ENCODE data around the gene RAB26. TPM values are rescaled to one million over a fixed set of nuclear protein-coding genes. Genes with fewer than 3 reads are reported as not detected.
"Not testable (repeated sequence)": the region's sequence is repeated elsewhere in the genome, so short reads cannot be mapped to it uniquely, and the experiment has no call there.

Gene RAB26
- total and polyA plus RNA-seq, 5 experiments from 2014 or later, result 0.27 to 1.2 (median 0.94) TPM; not detected in 2

DNA sequence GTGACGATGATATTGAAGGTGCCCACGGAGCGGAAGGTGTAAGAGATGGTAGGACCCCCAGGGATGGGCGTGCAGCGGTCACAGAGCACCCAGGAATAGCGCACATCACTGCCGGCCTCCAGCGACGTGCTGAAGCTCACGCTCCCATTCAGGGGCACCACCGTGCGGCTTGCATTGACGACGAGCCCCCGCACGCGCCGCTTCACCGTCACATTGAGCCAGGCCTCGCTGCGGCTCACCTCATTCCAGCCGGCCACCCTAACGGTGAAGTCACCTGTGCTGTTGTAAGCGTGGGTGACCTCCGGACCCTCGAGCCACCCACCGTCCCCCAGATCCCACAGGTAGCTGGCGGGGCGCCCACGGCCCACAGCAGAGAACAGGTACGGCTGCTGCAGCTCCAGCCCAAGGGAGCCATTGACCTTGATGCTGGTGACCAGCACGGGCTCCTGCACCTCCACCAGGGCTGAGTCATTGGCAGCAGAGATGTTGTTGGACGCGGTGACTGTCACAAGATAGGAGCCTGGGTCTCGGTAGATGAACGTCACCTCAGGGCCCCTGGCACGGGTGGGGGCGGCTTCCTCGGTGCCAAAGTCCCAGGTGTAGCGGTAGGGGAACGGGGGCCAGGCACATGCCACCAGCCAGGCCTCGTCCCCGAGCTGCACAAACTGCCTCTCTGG is 38.0 kb upstream of the RAB26 start:
- H3K4me1 Mint-ChIP-seq, POLR2A ChIA-PET, H3K9me3 Mint-ChIP-seq, ATAC-seq, H3K27ac Mint-ChIP-seq, H3K27me3 Mint-ChIP-seq, DNase-seq, H3K4me3 Mint-ChIP-seq: not testable (repeated sequence)
- peaks cover 0 to 14% (median 1%) of the 10 kb centered on the region in 3 donors for H3K36me3 Mint-ChIP-seq

DNA sequence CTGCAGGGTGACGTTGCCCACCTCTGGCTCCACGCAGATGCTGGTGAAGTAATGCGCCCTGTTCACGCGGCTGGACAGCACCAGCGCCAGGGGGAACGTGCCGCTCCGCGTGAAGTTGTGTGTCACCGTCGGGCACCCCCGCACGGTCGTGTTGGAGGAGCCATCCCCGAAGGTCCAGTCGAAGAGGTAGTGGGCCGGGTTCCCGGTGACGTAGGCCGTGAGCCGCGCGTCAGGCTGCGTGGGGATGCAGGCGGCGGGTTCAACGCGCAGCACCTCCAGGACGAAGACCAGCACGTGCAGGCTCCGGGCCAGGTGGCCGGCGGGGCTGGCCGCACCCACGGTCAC is 37.4 kb upstream of the RAB26 start:
- peaks cover 0 to 14% (median 1%) of the 10 kb centered on the region in 3 donors for H3K36me3 Mint-ChIP-seq
- ATAC-seq, POLR2A ChIA-PET, H3K4me1 Mint-ChIP-seq, H3K9me3 Mint-ChIP-seq, H3K4me3 Mint-ChIP-seq, H3K27me3 Mint-ChIP-seq, H3K27ac Mint-ChIP-seq, DNase-seq: not testable (repeated sequence)

DNA sequence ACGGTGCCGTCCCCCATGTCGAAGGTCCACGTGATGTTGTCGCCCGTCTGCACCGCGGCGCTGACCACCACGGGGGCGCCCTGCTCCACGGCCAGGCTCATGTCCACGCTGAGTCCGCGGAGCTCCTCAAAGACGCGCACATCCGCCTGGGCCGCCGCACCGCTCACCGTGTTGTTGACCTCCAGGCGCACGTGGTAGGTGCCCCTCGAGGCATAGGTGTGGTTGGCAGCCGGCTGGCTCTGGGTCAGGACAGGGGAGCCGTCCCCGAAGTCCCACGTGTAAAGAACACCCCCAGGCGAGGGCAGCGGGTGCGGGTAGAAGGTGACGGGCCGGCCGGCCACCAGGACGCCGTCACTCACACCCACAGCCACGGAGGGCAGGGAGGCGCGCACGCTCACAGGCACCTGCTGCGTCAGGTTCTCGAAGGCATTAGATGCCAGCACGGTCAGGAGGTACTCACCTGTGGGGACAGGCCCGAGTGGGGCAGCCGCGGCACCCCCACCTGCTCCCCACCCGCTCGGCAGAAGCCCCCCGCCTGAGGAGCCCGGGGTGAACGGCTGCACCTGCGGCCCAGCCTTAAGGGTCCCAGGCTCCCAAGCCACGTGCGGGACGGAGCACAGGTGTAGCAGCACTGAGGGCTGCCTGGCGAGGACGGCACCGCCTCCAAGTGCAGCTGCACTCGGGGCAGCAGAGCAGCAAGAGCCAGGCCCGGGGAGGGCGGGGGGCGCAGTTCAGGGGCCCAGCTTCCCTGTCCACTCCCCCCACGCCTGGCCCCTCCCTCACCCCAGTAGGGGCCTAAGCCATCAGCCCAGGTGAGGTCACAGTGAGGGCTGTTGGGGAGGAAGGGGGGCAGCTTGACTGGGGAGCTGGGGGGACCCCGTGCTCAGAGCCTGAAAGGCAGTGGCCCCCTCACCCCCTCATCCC is 36.8 kb upstream of the RAB26 start:
- H3K27me3 Mint-ChIP-seq, POLR2A ChIA-PET, DNase-seq, ATAC-seq, H3K9me3 Mint-ChIP-seq, H3K27ac Mint-ChIP-seq, H3K4me1 Mint-ChIP-seq, H3K4me3 Mint-ChIP-seq: not testable (repeated sequence)
- peaks cover 0 to 16% (median 1%) of the 10 kb centered on the region in 3 donors for H3K36me3 Mint-ChIP-seq

DNA sequence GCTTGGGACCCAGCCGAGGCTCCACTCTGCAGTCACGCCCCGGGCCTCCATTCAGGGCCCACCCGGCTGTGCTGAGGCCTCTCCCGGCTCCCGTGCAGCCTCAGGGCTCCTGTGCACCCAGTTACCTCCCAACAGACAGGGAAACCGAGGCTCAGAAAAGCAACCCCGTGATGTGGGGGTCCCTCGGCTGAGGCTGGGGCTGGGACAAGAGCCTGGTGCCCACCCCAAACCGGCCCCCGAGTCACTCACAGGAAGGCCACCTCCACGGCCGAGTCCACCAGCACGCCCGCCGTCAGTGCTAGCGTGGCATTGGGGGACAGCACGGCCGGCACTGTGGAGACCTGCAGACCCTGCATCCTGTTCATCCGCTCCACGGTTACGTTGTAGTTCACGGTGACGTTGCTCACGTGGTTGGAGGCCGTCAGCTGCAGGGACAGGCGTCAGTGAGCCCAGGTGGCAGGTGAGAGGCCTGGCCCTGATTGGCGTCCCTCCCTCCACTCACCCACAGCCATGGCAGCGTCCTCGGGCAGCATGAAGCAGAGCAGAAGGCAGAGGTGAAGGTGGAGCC is 35.8 kb upstream of the RAB26 start:
- H3K4me3 Mint-ChIP-seq, DNase-seq, H3K27me3 Mint-ChIP-seq, POLR2A ChIA-PET, ATAC-seq, H3K27ac Mint-ChIP-seq, H3K9me3 Mint-ChIP-seq, H3K4me1 Mint-ChIP-seq: not testable (repeated sequence)
- H3K36me3 Mint-ChIP-seq, result peaks cover 0 to 14% (median 0%) of the 10 kb centered on the region in 3 donors

DNA sequence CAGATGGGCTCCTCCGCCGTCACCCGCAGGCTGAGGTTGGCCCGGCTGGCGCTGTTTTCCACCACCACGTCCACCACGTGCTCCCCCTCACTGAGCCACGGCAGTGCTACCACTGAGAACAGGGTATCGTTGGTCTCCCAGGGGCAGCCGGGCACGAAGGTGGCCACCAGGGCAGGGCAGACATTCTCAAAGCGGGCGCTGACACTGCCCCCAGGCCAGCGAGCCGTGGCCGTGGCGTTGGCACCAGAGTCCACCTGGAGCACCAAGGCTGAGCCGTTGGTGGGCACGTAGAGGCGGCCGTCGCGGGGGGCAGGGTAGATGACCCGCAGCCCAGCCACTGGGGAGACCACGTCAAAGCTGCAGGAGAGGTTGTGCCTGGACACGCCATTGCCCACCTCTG is 34.2 kb upstream of the RAB26 start:
- DNase-seq, H3K27me3 Mint-ChIP-seq, H3K4me3 Mint-ChIP-seq, POLR2A ChIA-PET, ATAC-seq, H3K9me3 Mint-ChIP-seq, H3K4me1 Mint-ChIP-seq, H3K27ac Mint-ChIP-seq: not testable (repeated sequence)
- peaks cover 0 to 14% (median 0%) of the 10 kb centered on the region in 3 donors for H3K36me3 Mint-ChIP-seq

DNA sequence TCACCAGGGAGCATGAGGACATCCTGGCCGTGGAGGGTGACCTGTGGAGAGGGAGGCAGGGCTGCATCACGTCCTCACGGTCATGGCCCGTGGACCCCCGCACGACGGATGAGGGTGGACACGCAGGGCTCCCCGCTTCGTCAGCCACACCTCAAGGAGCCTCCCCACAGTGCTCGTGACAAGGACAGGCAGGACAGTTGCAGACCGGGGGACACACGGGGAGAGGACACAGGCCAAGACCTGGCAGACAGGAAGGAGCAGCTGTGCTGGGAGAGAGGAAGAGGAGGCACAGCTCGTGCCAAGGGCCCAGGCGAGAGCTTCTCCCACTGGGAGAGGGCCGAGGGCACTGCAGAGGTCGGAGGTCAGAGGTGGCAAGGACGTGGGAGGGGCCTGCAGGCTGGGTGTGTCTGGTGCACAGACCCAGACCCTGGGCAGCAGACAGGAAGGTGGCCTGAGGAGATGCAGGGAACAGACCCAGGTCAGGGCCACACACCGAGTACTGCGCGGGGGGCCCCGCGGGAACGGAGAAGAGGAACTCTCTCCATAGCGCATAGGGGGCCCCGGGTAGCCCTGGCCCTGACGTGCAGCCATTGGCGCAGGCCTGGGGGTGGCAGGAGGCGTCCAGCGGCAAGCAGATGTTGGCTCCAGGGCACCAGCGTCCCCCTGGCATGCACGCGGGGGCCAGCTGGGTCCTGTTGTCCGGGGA is 33.4 kb upstream of the RAB26 start:
- H3K9me3 Mint-ChIP-seq, POLR2A ChIA-PET, ATAC-seq, H3K27me3 Mint-ChIP-seq, H3K27ac Mint-ChIP-seq, H3K4me1 Mint-ChIP-seq, H3K4me3 Mint-ChIP-seq, DNase-seq: not testable (repeated sequence)
- peaks cover 0 to 14% (median 0%) of the 10 kb centered on the region in 3 donors for H3K36me3 Mint-ChIP-seq

DNA sequence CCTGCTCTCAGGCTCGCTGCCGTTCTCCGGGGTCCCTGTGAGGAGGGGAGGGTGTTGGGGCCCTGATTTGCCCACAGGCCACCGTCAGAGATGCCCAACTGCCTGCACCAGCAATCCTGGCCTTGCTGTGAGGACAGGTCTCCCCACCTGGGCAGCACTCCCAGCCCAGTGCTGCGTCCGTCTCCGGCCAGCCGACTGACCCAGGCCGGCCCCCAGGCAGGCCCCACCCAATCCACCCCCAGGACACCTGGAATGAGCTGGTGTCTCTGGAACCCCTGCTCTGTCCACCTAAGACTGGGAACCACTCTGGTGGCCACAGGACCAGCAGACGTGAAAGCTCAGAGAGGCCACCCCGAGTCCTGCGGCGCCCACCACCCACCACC is 32.8 kb upstream of the RAB26 start:
- DNase-seq (no peak), ATAC-seq (no peak)
- H3K4me1 Mint-ChIP-seq, result peaks cover 4 to 5% (median 4%) of the 10 kb centered on the region in 4 donors
- H3K27me3 Mint-ChIP-seq, result no peaks in the 10 kb centered on the region
- H3K36me3 Mint-ChIP-seq, result peaks cover 0 to 9% (median 0%) of the 10 kb centered on the region in 3 donors
- POLR2A ChIA-PET, result no interaction called here
- no peak overlapping the region for H3K4me3 Mint-ChIP-seq
- no peak overlapping the region for H3K27ac Mint-ChIP-seq
- no peaks in the 10 kb centered on the region for H3K9me3 Mint-ChIP-seq

DNA sequence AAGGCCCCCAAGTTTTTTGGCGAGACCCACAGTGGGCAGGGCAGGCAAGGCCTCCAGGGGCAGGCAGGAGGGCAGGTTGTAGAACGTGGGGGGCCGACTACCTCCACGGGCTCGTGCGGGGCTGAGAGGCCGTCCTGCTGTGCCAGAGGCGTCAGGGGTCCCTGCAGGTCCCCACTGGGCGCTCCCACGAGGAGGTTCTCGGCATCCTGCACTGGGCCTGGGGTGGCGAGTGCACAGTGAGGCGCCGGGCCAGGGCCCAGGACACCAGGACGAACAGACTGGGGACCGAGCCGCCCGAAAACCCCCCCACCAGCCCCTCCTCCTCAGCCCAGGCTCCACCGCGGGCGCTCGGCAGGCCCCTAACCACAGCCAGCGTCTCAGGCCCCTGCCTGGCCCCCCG is 32.0 kb upstream of the RAB26 start:
- DNase-seq, H3K27ac Mint-ChIP-seq, H3K4me3 Mint-ChIP-seq, H3K4me1 Mint-ChIP-seq, ATAC-seq, POLR2A ChIA-PET, H3K36me3 Mint-ChIP-seq, H3K27me3 Mint-ChIP-seq, H3K9me3 Mint-ChIP-seq: not testable (repeated sequence)

DNA sequence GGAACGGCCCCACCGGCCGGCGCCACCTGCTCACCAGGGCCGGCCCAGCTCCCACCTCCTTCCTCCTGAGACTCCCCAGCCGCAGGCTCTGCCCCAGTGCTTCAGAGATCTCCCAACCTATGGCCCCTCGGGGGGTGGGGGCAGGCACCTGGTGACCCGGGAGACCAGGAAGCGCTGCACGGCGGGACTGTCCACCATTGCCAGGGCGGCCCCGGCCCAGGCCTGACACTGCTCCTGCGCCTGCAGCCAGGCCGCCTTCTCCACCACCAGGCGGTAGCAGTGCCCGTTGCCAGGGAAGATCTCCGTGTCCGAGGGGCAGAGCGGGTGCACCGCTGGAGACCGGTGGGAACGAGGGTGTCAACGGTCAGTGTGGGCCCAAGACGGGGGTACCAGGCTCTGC is 31.1 kb upstream of the RAB26 start:
- H3K4me1 Mint-ChIP-seq, DNase-seq, H3K9me3 Mint-ChIP-seq, H3K27ac Mint-ChIP-seq, ATAC-seq, POLR2A ChIA-PET, H3K4me3 Mint-ChIP-seq, H3K36me3 Mint-ChIP-seq, H3K27me3 Mint-ChIP-seq: not testable (repeated sequence)

DNA sequence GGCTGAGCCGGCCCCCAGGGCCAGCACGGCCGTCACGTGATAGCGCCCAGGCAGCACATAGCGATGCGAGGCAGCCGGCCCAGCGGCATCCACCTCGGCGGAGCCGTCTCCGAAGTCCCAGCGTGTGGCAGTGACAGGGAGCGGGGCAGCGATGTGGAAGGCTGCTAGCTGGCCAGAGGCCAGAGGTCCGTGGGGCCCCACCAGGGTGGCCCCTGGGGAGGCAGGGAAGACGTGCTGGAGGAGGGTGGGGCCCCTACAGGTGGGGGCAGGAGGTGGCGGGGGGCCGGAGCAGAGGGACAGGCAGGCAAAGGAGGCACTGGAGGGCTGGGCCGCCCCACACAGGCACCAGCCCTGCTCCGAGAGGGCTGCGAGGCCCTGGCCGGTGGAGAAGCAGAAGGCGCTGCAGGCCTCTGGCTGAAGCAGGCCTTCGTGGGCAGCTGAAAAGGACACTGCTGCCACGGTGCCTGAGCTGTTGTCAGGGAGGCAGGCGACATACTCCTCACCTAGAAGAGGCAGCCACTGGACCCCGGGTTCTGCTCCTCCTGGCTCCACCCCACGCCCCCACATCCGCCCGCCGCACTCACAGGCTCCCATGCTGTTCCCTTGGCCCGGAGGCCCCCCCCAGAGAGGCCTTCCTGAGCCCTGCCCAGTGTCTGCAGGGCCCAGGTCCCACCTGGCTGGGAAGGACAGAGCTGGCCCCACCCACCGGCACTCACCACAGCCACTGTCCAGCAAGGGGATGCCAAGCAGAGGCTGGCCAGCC is 30.3 kb upstream of the RAB26 start:
- H3K4me1 Mint-ChIP-seq, POLR2A ChIA-PET, H3K9me3 Mint-ChIP-seq, H3K4me3 Mint-ChIP-seq, DNase-seq, ATAC-seq, H3K27ac Mint-ChIP-seq, H3K27me3 Mint-ChIP-seq, H3K36me3 Mint-ChIP-seq: not testable (repeated sequence)

DNA sequence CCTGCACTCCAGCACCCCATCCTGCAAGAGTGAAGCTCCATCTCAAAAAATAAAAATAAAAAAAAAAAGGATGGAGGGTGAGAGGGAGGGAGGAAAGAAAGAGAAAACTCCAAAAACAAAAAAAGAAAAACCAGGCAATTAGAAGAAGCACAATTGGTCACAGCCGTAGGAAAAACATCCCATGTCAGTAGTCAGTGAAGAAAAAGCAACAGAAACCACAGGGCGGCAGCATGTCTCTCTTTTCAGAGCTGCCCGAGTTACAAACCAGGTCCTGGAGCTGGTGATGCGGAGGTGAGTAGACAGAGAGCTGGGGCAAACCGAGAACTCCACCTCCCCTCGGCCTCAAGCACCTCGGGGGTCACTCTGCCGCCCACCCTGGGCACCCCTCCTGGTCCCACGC is 27.1 kb upstream of the RAB26 start:
- Mint-ChIP-seq H3K27ac (peak overlapping the region in 3 of 10 donors; percentile 15 to 68 (median 31)), H3K4me1 (peaks cover 15 to 21% (median 15%) of the 10 kb centered on the region in 4 donors), H3K4me3 (peak overlapping the region in 1 of 10 donors; percentile 31)
- H3K36me3 Mint-ChIP-seq, H3K9me3 Mint-ChIP-seq, H3K27me3 Mint-ChIP-seq: not testable (repeated sequence)
- peak; percentile 58 to 65 for ATAC-seq
- POLR2A ChIA-PET, result interaction anchor here (0.6 to 0.8 kb wide), 2 partner anchors 21 to 30 kb away, joined by 3 to 4 read pairs; no protein-coding TSS in a partner anchor
- peak in 3 of 10 donors; percentile 9 to 32 (median 24) for DNase-seq

DNA sequence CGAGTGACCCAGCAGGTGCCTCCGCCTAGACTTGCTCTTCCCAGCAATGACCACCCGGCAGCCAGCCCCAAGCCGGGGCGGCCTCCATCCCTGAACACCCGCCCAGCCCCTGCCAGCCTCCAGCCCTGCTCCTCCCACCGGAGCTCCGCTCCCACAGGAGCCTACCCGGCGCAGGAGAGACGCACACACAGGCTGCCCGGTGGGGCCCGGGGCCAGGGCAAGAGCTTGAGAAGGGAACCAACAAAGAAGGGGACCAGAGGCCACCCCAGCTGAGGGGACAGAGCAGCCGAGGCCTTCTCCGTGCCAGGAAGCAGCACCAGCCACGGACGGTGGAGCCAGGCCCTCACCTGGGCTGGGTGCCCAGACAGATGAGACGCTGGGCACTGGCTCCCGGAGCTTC is 26.6 kb upstream of the RAB26 start:
- peaks cover 15 to 24% (median 16%) of the 10 kb centered on the region in 4 donors for H3K4me1 Mint-ChIP-seq
- no peaks in the 10 kb centered on the region for H3K27me3 Mint-ChIP-seq
- no peak overlapping the region for H3K27ac Mint-ChIP-seq
- H3K9me3 Mint-ChIP-seq, result no peaks in the 10 kb centered on the region
- ATAC-seq, result no peak
- no peak for DNase-seq
- H3K4me3 Mint-ChIP-seq, result no peak overlapping the region
- H3K36me3 Mint-ChIP-seq, result no peaks in the 10 kb centered on the region
- POLR2A ChIA-PET, result no interaction called here

Measured in naive thymus-derived CD8-positive, alpha-beta T cell (primary cell).